HG03565 (cell line): ENCODE data around the gene MBD5.

Experiments used
- ATAC-seq: cut with Tn5 transposase; IDR thresholded peaks from one replicate; pipeline ENCODE4 v1.9.1; 2021; ENCODE audit warnings: mild to moderate bottlenecking, moderate library complexity; ENCODE audit not compliant: unreplicated experiment

The MBD5 gene

DNA sequence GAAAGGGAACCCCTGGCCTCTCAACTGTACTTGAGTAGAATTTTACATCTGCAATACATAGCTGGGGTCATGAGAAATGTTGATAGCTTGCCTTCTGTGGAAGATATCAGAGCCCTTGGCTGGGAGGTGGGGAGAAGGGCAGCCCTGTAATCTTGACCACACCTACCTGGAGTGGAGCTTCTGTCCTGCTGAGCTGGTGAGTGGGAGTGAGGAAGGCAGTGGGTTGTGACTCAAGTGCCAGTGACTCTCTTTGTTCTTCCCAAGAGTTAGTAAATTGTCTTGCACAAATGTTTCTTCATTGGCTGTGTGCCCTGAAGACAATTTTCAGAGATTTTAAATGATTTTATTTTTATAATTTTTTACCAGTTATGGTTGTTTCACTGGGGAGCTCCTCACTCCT lies 277.3 kb downstream of the MBD5 start:
- no peak for ATAC-seq

DNA sequence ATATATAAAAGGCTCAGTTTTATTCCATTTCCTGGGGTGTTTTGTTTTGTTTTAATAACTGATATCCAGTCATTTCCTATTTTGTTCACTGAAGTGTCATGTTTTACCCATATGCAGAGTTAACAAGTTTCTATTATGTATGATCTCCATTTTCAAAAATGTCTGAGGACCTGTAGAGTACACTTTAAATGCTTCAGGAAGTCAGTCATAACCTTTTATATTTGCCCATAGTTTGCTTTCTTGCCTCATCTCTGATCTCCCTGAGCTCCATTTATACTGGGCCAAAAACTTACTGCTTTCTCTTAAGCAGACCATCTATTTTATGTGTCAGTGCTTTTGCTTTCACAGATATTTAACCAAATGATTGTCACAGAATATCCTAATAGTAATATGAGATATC lies 278.7 kb downstream of the MBD5 start:
- ATAC-seq, result no peak

DNA sequence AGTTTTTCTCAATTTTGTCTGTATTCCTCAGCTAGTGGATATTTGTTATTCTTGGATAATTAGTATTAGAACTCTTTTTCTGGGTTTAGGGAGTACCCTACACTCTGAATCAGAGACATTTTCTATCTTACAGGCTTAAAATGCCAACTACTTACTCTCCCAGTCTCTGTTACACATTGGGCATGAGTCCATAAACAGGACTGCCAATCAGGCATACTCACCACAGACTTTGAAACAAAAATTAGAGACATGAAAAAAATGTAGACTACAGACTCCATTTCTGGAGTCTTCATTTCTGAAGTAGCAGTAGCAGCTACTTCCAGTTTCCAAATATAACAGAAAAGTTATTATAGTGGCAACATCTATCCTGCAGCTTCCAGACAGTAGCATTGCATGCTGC lies 279.7 kb downstream of the MBD5 start:
- ATAC-seq, result no peak

DNA sequence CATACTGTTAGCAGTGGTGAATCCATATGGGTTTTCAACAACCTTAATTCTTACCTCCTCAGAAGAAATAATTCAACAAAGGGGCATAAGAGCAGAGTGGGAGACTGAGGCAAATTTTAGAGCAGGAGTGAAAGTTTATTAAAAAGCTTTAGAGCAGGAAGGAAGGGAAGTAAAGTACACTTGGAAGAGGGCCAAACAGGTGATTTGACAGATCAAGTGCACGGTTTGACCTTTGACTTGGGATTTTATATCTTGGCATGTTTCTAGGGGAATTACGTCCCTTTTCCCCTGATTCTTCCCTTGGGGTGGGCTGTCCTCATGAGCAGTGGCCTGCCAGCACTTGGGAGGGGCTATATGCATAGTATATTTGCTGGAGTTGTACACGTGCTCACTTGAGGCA lies 280.5 kb downstream of the MBD5 start:
- ATAC-seq, result no peak

DNA sequence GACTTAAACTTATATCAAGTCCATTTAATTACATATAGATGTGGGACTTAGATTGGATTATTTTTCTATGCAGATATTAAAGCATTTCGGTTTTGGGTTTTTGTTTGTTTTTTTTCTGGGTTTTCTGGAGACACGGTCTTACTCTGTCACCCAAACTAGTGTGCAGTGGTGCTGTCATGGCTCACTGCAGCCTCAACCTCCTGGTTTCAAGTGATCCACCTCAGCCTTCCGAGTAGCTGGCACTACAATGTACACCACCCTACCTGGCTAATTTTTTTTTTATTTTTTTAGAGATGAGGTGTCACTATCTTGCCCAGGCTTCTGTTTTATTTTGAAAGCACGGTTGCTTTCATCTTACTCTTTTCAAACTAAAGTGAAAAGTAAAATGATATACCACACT lies 281.6 kb downstream of the MBD5 start:
- no peak for ATAC-seq

DNA sequence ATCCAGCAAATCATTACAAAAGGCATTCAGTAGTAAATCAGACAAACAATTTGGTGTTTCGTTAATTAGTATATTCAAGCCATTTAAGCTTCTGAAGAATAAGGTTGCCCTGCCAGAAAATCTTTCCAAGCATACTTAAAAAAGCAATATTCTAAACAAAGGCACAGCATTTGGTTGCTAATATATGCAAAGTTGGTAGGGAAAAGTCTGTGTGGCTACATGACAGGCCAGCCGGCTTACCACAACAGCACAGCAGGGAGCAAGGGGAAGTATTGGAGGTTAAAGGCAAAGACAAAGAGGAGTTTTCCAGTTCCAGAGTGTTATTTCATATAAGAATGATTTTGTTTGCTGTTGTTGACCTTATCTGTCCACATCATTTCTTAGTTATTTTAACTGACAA lies 282.3 kb downstream of the MBD5 start:
- no peak for ATAC-seq

DNA sequence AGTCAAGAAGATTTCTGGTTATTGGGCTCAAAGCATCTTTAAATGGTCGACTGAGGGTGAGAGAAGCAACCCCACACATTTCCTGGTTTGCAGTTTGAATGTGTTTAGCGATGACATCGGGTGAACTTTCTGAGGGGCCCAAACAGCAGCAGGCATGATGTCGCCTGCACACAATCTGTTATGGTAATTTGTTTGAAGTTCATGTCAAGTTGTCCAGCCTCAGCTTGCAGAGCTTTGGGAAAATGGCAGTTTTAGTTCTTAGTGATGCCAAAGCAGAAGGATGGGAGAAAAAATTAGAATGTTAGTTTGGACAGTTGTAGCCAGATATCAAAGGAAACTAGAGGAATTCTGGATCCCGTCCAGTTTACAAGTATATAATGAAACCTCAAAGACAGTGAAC lies 284.6 kb downstream of the MBD5 start:
- ATAC-seq, result no peak

DNA sequence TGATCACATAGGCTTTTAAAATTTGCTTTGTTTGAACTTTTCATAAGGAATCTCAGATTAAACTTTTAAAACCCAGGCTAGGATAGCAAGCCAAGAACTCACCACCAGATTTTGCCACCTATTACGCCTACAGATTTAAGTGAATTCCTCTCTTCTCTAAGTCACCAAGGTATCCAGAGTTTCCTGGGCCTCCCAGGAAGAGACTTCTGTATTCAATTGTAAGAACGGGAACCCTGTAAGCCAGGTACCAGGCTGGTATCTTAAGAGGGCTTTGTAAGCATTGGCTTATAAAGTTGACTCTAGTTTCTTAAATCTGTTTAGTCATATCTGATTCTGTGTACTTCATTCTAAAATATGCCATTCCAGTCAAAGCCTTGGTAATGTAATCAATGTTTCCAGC lies 285.1 kb downstream of the MBD5 start:
- no peak for ATAC-seq

DNA sequence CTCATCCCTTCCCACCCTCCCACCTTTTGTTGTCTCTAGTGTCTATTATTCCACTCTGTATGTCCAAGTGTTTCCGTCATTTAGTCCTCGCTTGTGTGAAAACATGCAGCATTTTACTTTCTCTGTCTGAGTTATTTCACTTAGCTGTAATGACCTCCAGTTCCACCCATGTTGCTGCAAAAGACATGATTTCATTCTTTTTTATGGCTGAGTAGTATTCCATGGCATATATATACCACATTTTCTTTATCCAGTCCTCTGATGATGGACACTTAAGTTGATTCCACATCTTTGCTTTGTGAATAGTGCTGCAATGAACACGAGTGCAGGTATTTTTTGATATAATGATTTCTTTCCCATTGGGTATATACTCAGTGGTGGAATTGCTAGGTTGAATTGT lies 296.7 kb downstream of the MBD5 start:
- ATAC-seq, result no peak

DNA sequence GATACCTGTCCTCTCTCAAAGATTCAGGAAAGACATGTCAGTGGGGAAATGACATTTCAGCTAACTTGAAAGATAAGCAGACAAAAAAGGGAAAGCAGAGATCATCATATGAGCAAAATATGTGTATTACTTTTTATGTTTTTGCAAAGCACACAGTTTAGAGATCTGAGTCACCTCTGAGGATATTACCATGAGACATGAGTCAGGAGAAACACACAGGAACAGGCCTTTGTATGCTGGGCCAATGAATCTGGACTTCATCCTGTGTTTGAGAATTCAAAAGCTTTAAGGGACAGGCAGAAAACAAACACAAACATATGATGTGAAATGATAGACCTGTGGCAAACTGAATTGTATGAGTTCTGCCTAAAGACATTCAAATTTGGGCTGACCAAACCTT lies 317.6 kb downstream of the MBD5 start:
- ATAC-seq, result no peak

DNA sequence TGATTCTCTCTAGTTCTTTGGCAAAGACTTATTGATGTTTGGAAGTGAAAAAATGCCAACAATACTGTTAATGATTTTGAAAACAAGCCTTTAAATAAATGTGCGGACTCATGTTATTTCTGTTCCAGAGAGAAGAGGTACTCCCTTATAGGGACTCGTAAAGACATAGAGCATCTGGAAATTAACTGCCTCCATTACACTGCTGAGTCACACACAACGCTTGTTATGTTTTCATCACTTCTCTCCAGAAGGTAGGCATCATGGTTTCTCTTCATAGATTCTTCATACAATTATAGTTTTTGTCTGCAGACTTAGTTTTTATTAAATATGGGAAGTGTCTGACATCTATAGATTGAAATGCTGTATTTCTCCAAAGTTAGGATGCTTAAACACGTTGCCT lies 321.2 kb downstream of the MBD5 start:
- no peak for ATAC-seq

DNA sequence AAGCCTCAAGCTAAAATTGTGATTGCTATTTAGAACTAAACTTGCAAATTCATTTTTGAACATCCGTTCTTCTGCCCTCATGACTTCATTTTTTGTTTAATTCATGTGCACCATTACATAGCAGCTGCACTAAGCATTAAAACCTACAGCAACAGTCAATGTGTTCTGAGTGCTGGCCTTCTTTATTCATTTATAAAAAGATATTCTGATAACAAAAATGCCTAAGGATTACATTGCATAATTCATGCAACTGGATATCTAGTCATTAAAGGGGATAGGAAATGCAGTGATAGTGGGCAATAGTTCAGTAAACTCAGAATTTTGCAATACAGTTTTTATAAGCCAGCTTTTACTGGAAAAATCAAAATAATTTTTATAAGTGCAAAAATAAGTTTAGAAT lies 329.3 kb downstream of the MBD5 start:
- ATAC-seq, result no peak

DNA sequence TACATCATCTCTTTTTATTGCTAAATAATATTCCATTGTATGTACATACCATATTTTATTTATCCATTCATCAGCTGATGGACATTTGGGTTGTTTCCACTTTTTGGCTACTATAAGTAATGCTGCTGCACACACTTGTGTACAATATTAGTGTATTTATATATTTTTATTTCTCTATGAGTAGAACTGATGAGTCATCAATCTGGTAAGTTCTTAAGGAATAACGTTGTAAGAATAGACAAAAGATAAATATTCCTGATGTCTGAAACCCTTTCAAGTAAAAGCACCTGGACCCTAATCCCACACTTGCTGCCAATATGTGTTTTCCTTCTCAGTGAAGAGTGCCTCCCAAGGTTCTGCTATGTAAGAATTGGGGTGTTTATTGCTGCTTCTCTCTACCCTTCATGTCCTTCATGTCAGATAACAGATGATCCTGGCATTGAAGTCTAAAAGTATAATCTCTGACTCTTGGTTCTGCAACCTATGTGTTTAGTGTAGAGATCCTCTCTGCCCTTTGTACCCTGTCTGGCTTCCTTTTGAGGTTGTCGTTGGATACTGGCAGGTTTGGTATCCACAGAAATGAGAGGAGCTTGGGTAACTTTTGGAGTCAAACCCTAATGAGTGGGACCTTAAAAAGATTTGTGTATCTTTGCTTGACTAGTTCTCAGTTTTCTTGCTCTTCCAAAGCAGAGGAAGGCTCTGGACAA lies 330.7 kb downstream of the MBD5 start:
- ATAC-seq, result no peak

DNA sequence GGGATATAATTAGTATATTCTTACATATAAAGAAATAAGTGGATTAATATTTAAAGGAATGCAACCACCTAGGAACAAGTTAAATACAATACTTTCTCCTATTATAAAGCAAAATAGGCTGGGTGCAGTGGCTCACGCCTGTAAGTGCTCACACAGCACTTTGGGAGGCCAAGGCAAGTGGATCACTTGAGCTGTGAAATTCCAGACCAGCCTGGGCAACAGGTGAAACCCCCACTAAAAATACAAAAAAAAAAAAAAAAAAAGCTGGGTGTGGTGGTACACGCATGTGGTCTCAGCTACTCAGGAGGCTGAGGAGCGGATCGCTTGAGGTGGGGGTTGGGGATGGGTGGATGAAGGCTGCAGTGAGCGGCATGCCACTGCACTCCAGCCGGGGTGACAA lies 337.5 kb downstream of the MBD5 start:
- ATAC-seq, result no peak

DNA sequence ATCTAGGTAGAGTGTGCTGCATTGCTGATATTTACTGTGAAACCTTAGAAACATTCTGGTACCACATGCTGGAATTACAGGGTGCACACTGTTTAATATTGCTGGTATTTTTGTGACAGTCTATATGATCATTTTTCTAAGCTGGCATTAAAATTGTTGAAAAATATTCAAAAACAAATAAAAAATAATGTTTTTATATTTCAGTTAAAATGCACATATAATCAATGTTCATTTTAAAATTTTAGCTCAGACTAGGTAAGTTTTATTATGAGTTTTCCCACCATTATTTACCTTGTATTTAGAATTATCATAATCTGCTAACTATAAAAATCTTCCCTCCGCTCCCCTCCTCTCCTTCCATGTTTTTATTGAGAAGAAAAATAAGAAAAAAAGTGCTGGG lies 339.8 kb downstream of the MBD5 start:
- ATAC-seq, result no peak

DNA sequence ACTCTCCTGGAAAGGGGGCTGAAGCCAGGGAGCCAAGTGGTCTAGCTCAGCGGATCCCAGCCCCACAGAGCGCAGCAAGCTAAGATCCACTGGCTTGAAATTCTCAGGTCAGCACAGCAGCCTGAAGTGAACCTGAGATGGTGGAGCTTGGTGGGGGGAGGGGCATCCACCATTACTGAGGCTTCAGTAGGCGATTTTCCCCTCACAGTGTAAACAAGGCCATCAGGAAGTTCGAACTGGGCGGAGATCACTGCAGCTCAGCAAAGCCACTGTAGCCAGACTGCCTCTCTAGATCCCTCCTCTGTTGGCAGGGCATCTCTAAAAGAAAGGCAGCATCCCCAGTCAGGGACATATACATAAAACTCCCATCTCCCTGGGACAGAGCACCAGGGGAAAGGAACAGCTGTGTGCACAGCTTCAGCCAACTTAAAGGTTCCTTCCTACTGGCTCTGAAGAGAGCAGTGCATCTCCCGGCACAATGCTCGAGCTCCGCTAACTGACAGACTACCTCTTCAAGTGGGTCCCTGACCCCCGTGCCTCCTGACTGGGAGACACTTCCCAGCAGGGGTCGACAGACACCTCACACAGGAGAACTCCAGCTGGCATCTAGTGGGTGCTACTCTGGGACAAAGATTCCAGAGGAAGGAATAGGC lies 341.4 kb downstream of the MBD5 start:
- ATAC-seq, result no peak

DNA sequence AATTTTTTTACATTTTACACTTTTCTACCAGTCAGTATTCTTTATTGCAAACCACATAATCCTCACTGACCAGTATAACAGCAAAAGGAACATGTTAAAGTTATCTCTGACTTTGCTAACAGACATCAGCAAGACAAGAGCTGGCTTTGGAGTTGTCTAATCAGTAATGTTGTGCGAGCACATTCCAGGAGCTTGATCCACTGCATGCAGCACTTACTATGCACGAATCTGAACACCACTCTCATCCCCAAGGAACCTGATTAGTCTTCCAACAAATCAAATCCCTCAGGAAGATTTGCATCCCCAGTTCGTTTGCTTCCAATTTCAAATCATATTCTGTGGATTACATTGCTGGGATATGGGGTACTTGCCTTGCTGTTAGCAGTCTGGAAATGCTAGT lies 354.3 kb downstream of the MBD5 start:
- ATAC-seq, result no peak

DNA sequence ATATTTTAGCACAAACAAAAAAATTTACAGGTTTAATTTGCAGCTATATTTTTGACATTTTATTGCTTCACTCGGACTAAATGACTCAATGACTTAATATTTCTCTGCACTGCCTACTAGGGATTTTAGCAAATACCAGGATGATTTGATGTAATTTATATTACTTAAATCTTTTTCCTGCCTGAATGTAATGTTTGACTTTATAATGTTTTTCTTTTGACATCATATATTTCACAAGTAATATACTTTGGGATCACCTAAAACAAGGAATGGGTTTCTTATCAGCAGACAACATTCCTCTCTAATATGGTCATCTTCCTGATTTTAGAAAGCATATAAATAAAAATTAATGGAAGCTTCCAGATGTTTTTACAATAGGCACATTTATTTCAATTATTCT lies 370.4 kb downstream of the MBD5 start:
- ATAC-seq, result no peak

DNA sequence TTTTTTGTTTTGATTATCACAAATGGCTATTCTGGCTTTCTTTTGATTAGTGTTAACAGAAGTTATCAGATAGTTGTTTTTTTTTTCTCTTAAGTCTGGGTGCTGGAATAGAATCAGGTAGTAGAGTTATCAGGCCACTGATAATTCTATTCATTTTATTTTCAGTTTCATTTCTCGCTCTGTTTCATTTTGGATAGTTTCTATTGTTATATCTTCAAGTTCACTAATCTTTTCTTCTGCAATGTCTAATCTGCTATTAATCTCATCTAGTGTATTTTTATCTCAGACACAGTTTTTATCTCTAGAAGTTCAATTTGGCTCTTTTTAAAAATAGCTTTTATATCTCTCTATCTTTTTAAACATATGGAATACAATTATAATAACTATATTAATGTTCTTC lies 381.9 kb downstream of the MBD5 start:
- no peak for ATAC-seq

DNA sequence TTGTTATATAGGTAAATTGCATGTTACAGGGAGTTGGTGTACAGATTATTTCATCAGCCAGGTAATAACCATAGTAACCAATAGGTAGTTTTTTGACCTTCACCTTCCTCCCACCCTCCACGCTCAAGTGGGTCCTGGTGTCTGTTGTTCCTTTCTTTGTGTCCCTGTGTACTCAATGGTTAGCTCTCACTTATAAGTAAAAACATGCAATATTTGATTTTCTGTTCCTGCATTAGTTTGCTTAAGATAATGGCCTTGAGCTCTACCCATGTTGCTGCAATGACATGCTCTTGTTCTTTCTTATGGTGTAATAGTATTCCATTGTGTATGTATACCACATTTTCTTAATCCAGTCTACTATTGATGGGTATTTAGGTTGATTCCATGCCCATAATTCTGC lies 390.0 kb downstream of the MBD5 start:
- ATAC-seq, result no peak

DNA sequence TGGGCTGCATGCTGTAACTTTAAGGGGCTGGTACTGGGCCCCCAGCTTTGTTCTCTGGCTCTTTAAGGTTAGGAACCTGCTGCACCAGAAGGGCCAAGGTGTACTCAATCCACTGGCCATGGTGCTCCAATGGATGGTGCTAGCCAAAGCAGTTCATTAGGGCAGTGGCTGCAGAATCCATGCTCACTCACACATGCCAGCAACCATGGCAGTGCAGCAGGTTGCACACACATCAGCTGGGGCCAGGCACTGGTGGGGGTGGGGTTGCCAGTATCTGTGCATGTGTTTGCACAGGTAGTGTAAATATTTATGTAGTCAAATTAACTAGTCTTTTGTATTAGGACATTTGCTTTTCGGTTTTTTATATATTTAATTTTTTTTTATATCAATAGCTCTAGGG lies 395.4 kb downstream of the MBD5 start:
- ATAC-seq, result no peak

DNA sequence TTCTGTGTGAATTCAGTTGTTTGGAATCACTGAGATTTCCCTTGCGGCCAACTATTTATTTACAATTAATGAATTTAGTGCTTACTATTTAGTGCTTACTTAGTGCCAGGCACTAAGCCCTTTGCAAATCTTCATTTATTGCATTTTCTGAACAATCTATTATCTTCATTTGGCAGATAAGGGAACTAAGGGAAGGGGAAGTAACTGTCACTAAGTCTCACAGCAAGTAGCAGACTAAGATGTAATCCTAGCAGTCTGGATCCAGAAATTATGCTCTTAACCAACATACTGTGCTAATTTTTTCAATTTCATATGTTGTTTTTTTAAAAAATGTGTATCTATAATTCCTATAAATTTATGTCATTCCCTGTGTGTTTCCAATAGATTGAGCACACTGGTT lies 409.2 kb downstream of the MBD5 start:
- ATAC-seq, result no peak

DNA sequence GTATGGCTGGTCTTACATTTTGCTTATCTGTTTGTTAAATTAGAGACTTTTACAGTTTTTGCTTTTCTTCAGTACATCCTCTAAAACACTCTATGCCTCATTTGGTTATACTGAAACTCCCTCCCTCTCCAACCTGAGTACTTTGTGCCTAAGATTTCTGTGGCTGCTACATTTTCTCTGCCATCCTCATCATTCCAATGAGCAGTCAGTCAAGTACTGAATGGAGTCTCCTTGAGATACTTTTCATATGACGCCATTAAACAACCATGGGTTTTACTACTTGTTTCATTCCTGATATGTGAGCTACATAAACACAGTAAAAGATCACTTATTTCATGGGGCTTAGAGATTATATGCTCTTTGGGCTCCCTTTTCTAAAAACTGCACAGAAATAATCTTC lies 427.0 kb downstream of the MBD5 start:
- no peak for ATAC-seq
